Lower lobe of right lung (tissue), 2 donors: ENCODE results near the gene SEMA4A. TPM values are rescaled to one million over a fixed set of nuclear protein-coding genes. Genes with fewer than 3 reads are reported as not detected.
A peak's percentile ranks its signal among the peaks of the same experiment; 100 is the strongest.

Source experiments
- ATAC-seq, 2 donors: fragments of 200-7000 bp; cut with Tn5 transposase; one replicate each; pipeline ENCODE4 v1.9.1; 2020 to 2022; ENCODE audit warnings: mild to moderate bottlenecking in 2 of 2, moderate library complexity in 2 of 2
- DNase-seq: peaks from one replicate; pipeline ENCODE4 v3.0.0-alpha.2; 2020
- H3K27ac ChIP-seq: fragments of 200-600 bp; one replicate; pipeline ENCODE4 v1.8.0; 2022
- H3K27me3 ChIP-seq: fragments of 200-600 bp; one replicate; pipeline ENCODE4 v1.8.0; 2022; ENCODE audit warnings: low read depth
- H3K36me3 ChIP-seq: fragments of 200-600 bp; one replicate; pipeline ENCODE4 v1.8.0; 2022; ENCODE audit warnings: mild to moderate bottlenecking
- H3K4me1 ChIP-seq: fragments of 200-600 bp; one replicate; pipeline ENCODE4 v1.8.0; 2022
- H3K4me3 ChIP-seq: fragments of 200-600 bp; one replicate; pipeline ENCODE4 v1.8.0; 2022; ENCODE audit warnings: mild to moderate bottlenecking
- H3K9me3 ChIP-seq: fragments of 200-600 bp; one replicate; pipeline ENCODE4 v1.8.0; 2022
- intact Hi-C: fragments of 100-400 bp; cut with DNase I; formaldehyde crosslinking; loops from one replicate; pipeline ENCODE4 v1.11.0; 2022
- total RNA-seq: library from RNA; stranded (reverse); fragmentation: NEBNext Ultra II Directional; extraction: Animal tissue kit (Norgen Biotek cat#: 25700); gene quantifications from one replicate; pipeline ENCODE4 v1.2.1, GENCODE V29; 2021
- TF ChIP-seq, protein P1 (sequence below): fragments of 200-600 bp; IDR thresholded peaks from one replicate; pipeline ENCODE4 v1.8.0; 2022; ENCODE audit warnings: antibody characterized with exemption, mild to moderate bottlenecking
- donor health status: DM: no; HTN: yes; CAD: no; lungs with severe emphysema.

SEMA4A gene
- total RNA-seq, 1 donor from 2014 or later = 28.9 TPM

DNA sequence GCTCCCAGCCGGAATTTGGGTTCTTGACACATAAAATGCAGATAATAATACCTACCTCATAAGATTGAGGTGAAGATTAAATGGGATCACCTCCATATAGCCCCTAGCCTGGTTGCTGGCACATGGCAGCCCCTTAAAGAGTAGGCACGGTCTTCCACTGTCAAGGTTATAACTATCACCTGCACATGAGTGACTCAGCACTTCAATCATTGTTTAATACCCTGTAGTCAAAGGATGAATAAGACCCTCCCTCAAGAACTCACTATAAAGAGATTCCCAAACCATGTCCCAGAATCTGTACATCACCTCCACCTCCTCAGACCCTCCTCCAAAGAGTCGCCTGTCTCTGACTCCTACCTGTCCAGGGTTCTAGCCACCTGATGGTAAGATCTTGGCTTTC is 45.3 kb upstream of the SEMA4A start:
- no peaks in the 10 kb centered on the region for H3K36me3 ChIP-seq
- no peaks in the 10 kb centered on the region for H3K9me3 ChIP-seq
- peaks cover 41% of the 10 kb centered on the region for H3K4me1 ChIP-seq
- ATAC-seq (no peak), DNase-seq (no peak)
- H3K4me3 ChIP-seq = no peak overlapping the region
- intact Hi-C loops = no loop called here
- no peaks in the 10 kb centered on the region for H3K27me3 ChIP-seq
- H3K27ac ChIP-seq = peak overlapping the region; percentile 98
- TF ChIP-seq, protein P1, sequence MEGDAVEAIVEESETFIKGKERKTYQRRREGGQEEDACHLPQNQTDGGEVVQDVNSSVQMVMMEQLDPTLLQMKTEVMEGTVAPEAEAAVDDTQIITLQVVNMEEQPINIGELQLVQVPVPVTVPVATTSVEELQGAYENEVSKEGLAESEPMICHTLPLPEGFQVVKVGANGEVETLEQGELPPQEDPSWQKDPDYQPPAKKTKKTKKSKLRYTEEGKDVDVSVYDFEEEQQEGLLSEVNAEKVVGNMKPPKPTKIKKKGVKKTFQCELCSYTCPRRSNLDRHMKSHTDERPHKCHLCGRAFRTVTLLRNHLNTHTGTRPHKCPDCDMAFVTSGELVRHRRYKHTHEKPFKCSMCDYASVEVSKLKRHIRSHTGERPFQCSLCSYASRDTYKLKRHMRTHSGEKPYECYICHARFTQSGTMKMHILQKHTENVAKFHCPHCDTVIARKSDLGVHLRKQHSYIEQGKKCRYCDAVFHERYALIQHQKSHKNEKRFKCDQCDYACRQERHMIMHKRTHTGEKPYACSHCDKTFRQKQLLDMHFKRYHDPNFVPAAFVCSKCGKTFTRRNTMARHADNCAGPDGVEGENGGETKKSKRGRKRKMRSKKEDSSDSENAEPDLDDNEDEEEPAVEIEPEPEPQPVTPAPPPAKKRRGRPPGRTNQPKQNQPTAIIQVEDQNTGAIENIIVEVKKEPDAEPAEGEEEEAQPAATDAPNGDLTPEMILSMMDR = no peak

GRCh38 chr1:156108664-156109241 is 44.6 kb upstream of the SEMA4A start:
- Histone ChIP-seq H3K9me3 (no peaks in the 10 kb centered on the region), H3K27me3 (no peaks in the 10 kb centered on the region), H3K27ac (no peak overlapping the region), H3K36me3 (no peaks in the 10 kb centered on the region), H3K4me1 (peaks cover 34% of the 10 kb centered on the region), H3K4me3 (no peak overlapping the region)
- no peak for ATAC-seq
- TF ChIP-seq, protein P1 = no peak
- intact Hi-C loops = no loop called here
- DNase-seq = no peak

DNA sequence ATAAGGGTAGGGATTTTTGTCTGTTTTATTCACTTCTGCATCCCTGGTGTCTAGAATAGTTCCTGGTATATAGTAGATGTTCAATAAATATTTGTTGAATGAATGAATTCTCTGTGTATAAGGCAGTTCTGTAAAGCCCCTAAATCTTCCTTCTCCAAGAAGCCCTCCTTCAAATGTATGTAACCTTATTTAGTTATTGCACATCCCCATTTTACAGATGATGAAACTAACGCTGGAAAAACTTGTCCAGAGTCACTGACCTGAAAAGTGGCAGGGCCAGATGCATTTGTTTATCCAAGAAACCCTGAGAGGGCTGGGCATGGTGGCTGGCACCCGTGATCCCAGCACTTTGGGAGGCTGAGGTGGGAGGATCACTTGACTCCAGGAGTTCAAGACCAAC is 43.1 kb upstream of the SEMA4A start:
- no peak for ATAC-seq
- Histone ChIP-seq H3K36me3 (no peaks in the 10 kb centered on the region), H3K4me1 (peaks cover 25% of the 10 kb centered on the region), H3K9me3 (no peaks in the 10 kb centered on the region), H3K27me3 (no peaks in the 10 kb centered on the region), H3K27ac (no peak overlapping the region), H3K4me3 (no peak overlapping the region)
- intact Hi-C loops = no loop called here
- DNase-seq = no peak
- TF ChIP-seq, protein P1 = no peak

DNA sequence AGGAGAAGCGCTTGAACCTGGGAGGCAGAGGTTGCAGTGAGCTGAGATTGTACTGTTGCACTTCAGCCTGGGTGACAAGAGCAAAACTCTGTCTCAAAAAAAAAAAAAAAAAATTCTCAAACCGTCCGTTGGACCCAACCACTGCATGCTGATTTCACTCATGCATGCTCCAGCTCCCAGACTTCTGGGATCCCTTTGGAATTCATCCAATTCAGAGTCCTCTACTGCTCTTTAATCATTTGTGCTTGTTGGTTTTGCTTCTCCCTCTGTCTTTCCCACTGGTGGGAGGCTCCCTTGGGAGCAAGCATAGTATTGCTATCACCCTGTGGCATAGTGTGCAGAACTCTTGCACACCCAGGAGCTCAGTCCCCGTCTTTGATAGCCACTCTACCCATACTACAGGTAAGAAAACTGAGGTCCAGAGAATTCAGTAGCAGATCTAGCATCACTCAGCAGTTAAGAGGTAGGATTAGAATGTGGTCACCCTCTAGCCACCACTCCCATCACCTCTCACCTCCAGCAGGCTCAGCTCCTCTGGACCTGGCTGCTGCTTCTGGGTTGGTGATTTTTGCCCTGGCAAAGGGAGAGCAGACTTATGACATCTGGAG is 41.9 kb upstream of the SEMA4A start:
- Histone ChIP-seq H3K27me3 (no peaks in the 10 kb centered on the region), H3K36me3 (no peaks in the 10 kb centered on the region), H3K27ac (no peak overlapping the region), H3K4me1 (peaks cover 16% of the 10 kb centered on the region), H3K4me3 (no peak overlapping the region), H3K9me3 (no peaks in the 10 kb centered on the region)
- no peak for DNase-seq
- intact Hi-C loops = no loop called here
- TF ChIP-seq, protein P1 = no peak
- no peak for ATAC-seq

DNA sequence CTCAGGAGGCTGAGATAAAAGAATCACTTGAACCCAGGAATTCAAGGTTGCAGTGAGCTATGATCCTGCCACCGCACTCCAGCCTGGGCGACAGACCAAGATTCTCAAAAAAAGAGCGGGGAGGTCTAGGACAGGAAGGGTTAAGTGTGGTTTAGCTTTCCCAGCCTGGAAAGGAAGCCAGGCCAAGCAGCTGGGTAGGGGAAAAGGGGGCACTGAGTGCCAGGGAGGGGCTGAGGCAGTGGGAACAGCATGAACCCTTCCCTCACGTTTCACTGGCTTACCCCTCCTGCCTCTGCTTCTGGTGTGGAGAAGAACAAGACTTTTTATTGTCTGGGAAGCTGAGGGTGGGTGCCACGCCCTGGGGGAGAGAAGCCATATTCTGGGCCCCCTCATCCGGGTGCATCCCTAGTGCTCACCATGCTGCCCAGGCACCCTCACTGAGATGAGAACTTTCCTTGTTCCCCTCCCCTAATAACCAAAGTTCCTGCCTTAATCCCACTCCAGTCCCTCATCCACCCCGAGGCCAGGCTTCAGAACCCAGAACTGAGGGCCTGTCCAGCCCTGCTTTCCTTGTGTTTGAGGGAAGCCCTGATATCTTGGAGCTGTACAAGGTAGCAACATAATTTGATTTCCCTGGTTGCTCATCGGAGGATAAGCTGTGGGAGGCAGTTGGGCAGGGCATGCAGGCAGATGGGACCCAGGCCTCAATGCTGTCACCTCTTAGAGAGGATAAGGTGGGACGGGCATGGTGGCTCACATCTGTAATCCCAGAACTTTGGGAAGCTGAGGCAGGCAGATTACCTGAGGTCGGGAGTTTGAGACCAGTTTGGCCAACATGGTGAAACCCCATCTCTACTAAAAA is 40.9 kb upstream of the SEMA4A start:
- Histone ChIP-seq H3K27ac (no peak overlapping the region), H3K4me3 (no peak overlapping the region), H3K4me1 (peaks cover 19% of the 10 kb centered on the region), H3K27me3 (no peaks in the 10 kb centered on the region), H3K9me3 (no peaks in the 10 kb centered on the region), H3K36me3 (no peaks in the 10 kb centered on the region)
- ATAC-seq (no peak), DNase-seq (no peak)
- TF ChIP-seq, protein P1 = no peak
- intact Hi-C loops = no loop called here
